NCI-H2196 treated with DMSO at 0.1 percent for 48 hours (cell line): ENCODE results near the gene TLX1.

Source experiments
- DNase-seq: peaks from one replicate; lab custom pipeline; 2025; ENCODE audit not compliant: unreplicated experiment; lab: John Stamatoyannopoulos, UW

Gene TLX1

GRCh38 chr10:101133489-101134298, 2.6 kb downstream of the TLX1 start:
- DNase-seq, result no peak

GRCh38 chr10:101134299-101135127, 3.4 kb downstream of the TLX1 start:
- no peak for DNase-seq

DNA sequence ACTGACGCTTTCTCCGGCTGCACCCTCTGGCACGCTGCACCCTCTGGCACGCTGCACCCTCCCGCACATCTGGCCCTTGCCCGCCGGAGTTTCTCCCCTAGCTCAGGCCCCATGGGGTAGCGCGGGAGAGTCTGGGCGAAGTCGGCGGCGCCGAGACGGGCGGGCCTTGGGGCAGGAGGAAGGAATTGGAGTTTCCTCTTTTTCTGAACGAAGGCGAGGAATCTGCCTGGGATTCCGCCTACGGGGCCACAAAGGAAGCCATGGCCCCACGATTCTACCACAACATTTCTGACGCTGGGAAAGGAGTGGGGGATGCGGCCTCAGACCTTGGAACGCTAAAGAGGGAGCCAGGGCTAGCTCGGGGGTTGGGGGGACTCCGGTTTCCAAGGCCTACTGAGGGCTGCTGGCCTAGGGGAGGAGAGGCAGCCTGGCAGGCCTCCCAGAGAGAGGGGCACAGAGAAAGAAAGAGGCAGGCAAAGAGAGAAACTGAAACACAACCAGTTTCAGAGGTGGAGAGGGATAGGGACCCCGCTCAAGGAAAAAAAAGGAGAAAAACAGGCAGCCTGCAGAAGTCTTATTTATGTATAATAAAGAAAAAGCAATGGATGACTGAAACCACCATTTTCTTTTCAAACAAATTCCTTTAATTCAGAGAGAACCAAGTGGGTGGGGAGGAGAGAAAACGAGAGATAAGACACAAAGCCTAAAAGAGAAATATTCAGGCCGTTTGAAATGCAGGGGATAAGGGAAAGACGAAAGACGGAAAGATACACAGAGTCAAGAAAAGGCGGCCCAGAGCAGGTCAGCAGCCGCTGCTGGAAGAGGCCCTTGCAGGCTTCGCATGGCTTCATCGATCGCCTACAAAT, 4.3 kb downstream of the TLX1 start:
- no peak for DNase-seq

DNA sequence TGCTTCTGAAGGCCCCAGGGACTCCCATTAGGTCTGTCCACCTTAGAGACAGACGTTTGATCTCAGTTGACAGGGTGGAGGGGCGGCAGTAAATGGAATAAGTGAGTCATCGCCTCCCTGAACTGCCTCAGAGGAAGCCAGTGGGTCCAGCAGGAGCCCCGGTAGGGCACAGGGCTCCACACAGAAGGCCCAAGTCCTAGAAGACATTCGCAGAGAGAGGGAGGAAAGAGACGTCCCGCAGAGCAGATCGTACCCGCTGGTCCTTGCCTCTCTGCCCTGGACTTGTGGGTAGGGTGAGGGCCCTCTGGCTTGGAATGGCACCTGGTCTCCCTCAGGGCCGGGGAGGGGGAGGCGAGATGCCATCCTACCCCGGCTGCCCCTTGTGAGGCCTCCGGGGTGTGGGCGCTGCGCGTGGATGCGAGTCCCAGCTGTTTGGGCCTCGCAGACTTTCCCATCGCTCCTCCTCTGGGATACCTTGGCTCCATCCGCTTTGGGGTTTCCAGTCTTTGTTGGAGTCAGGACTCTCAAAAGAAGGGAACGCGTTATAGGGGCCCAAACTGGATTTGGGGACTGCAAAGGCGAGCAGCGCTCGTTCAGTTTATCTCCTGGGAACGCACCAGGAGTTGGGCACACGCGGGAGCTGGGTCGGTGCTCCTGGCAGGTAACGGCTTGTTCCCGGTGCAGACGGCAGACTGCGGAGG, 5.1 kb downstream of the TLX1 start:
- no peak for DNase-seq

DNA sequence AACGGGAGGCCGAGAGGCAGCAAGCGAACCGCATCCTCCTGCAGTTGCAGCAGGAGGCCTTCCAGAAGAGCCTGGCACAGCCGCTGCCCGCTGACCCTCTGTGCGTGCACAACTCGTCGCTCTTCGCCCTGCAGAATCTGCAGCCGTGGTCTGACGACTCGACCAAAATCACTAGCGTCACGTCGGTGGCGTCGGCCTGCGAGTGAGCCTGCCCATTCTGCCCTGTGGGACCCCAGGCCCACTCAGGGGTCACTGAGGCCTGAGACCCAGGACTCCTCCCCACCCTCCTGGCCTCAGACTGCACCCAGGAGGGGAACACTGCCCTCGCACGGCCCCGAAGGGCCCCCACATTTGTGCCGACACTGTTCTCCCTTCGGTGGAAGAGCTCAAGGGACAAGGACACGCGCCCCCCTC, 5.6 kb downstream of the TLX1 start:
- DNase-seq, result no peak

DNA sequence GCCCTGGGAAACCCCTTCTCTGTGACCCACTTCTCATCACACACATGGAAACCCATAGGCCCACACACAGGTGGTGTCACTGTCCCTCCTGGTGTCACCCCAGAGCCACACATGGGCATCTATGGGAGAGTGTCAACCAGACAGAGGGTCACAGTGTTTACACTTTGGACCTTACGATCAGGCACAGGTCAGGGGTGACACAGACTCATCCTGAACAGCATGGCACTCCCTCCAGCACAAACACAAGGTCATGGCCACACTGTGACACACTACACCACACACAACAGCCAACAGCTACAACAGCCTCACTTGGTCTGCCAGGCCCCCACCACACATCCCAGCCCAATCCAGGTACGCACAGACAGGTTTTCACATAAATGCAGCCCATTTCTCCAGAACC, 6.2 kb downstream of the TLX1 start:
- DNase-seq, result no peak

DNA sequence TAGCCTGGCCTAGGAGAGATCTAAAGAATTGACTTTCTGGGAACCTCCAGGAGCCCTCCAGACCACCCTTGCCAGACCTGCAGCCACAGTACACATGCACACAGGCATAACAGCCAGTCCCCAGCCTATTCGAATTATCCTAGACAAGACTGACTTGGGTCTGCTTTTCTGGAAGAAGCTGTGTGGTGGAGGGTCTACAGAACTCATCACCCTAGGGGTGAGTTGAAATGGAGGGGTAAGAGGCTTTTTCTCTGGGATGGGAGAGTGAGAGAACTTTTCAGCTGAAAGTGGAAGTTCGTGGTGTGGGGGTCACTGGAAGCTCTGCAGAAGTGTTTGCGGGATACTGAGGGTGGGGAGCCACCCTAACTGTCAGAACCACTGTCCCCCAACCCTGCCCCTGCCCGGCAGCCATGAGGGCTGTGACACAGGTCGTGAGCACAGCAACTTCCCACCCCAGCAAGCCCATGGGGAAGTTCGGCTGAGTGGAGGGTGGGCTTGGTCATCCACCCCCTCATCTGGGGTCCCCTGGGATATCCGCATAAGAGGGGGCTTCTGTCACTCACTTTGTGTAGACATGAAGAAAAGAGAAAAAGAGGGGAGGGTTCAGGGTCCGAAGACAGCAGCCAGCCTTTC, 7.8 kb downstream of the TLX1 start:
- DNase-seq, result no peak

GRCh38 chr10:101139421-101139911, 8.4 kb downstream of the TLX1 start:
- no peak for DNase-seq

GRCh38 chr10:101140084-101140949, 9.2 kb downstream of the TLX1 start:
- no peak for DNase-seq

- no peak for DNase-seq
These were observed 10.0 kb downstream of the TLX1 start for GRCh38 chr10:101140950-101141615.

- DNase-seq, result no peak
These were observed 10.8 kb downstream of the TLX1 start for GRCh38 chr10:101141616-101142532.

- no peak for DNase-seq
These were observed 11.6 kb downstream of the TLX1 start for GRCh38 chr10:101142533-101143344.

DNA sequence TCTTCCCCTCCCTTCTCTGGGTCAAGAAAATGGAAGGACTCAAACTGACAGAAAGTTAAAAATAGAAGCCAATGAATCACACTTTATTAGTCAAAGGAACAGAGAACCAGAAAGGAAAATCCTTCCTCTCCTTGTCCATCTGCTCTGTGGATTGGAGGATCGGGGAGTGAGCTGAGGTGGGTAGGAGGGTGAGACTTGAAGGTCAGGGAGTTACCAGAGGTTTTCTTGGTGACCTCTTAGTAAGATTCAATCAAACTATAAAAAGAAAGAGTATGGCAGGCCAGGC, 12.2 kb downstream of the TLX1 start:
- DNase-seq, result no peak

DNA sequence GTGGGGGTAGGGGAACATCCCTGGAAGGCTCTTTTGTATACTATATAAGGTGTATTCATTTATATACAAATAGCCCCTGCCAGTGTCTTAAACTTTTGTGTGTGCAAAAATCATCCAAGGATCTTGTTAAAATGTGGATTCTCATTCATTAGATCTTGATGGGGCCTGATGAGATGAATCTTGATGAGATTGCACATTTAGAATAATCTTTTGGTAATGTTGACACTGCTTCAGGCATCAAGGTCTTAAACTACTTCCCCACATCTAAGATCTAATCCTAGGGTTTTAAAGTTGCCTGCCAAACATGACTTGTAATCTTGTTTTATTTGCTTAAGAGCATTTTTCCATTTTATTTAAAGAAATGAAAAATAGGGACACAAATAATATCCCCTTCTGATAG, 13.0 kb downstream of the TLX1 start:
- no peak for DNase-seq

- no peak for DNase-seq
These were observed 14.0 kb downstream of the TLX1 start for GRCh38 chr10:101145145-101145544.

GRCh38 chr10:101145750-101146391, 14.8 kb downstream of the TLX1 start:
- no peak for DNase-seq
